COLO829 (cell line): Measurements from ENCODE around the gene GRIK2.
A peak's percentile ranks its signal among the peaks of the same experiment; 100 is the strongest.
"Not testable (repeated sequence)": the region's sequence is repeated elsewhere in the genome, so short reads cannot be mapped to it uniquely, and the experiment has no call there.

Source experiments
- DNase-seq: peaks from one replicate; pipeline ENCODE4 v3.0.0; 2012; ENCODE audit warnings: low spot score

The GRIK2 gene

GRCh38 chr6:101633081-101633480 lies 239.6 kb downstream of the GRIK2 start:
- DNase-seq, result no peak

GRCh38 chr6:101638865-101639264 lies 245.4 kb downstream of the GRIK2 start:
- DNase-seq, result not testable (repeated sequence)

- no peak for DNase-seq
These were observed 246.6 kb downstream of the GRIK2 start for GRCh38 chr6:101640131-101640530.

GRCh38 chr6:101645770-101646169 lies 252.3 kb downstream of the GRIK2 start:
- DNase-seq, result no peak

DNA sequence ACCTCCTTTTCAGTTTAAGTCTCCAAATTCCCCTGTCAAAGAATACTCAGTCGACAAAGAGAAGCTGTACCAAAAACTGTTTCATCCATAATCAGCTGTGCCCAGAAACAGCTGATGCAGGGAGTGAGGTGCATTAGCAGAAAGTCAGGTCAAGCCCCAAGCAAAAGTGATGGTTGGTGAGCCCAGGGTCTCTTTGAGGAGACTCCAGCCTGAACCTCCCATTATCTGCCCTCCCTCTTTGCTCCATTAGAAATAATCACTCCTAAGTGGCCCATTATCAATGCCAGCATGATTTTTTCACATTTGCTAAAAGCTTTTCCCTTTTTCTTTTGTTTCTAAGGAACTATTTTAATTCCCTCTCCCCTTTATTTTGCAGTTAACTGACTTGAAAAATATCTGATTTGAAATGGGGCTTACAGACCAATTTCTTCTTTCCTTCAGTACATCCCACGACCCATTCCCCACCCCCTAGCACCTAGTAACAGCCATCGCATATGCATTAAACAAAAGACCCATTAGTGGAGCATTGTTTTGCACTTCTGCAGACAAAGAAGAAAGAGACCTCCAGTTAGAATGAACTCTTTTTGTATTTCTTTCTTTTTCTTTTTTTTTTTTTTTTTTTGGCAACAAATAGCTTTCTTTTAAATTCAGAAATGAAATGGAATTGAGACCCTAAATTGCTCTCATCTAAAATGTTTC lies 257.0 kb downstream of the GRIK2 start:
- DNase-seq, result no peak

- DNase-seq, result no peak
These were observed 258.6 kb downstream of the GRIK2 start for GRCh38 chr6:101652079-101652478.

- no peak for DNase-seq
These were observed 261.6 kb downstream of the GRIK2 start for GRCh38 chr6:101655109-101655508.

GRCh38 chr6:101662111-101662897 lies 268.8 kb downstream of the GRIK2 start:
- DNase-seq, result no peak

DNA sequence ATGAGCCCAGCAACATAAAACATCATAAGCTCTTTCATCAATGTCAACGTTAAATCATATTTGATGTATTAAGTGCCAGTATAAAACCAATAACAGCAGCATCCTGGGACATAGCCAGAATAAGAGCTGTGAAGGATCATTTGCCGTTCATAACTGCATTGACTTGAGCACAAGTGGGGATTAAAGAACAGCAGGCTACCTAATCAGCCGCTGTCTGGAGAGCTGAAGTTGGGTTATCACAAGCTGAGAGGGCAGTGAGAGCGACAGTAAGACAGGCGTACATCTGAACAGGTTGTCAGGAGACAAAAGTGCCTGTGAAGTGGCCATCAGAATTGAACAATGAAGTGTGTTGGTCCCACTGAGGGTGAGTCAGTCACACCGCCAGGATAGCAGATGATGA lies 269.6 kb downstream of the GRIK2 start:
- no peak for DNase-seq

DNA sequence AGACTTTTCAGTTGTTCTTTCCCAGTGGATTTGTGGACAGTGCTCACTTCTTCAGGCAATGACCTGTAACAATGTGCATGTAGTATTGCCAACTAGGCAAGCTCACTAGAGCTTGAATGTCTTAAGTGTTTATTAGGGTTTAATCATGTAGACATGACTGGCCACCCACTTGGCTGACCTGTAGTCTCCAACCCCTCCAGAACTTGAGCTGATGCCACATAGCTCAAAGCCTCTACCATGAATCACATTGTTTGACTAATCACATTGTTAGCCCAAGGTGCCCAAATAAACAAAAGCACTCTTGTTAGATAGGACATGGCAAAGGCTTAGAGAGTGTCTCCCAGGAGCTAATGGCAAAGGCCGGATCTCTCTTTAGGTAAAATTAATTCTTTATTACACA lies 272.7 kb downstream of the GRIK2 start:
- peak; percentile 58 for DNase-seq

DNA sequence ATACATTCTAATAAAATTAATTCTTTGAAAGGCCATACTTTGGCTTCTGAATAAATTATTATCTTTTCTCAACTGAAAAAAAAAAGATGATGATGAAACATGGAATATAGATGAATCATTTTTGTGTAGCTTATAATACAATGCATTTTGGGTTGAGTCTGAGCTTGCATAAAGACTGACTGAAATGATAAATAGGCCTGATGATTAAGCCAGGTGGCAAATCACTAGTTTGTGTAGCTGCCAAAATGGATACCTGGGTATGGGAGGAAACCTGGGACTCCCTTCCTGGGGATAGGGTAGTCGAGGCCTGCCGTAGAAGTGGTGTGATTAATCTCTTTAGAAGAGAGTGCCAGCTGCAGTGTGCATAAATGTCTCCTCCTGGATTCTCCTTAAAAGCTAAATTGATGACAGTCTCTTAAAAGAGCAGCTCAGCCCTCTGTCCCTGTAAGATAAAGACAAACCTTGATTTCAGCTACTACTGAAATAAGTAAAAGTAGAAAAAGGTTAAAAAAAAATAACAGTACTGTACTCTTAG lies 275.1 kb downstream of the GRIK2 start:
- no peak for DNase-seq

- no peak for DNase-seq
These were observed 282.7 kb downstream of the GRIK2 start for GRCh38 chr6:101676187-101676586.

GRCh38 chr6:101682937-101683336 lies 289.4 kb downstream of the GRIK2 start:
- no peak for DNase-seq

- DNase-seq, result no peak
These were observed 290.4 kb downstream of the GRIK2 start for GRCh38 chr6:101683884-101684283.

DNA sequence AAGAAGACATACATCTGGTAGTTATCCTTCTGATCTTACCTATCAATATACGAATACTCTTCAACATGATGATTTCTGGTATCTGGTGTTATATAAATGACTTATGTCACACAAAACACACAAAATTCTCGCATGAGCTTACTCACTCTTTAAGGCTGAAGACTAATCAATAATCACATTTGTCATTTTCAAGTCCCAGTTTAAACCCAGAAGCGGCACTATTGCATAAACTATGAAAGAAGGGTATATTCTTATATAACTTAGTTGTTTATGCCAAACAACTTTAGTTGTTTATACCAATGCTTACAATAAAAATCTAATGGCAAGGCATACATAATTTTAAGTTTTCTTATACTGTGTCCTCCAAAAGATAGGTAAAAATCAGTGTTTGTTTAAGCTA lies 293.1 kb downstream of the GRIK2 start:
- DNase-seq, result no peak

DNA sequence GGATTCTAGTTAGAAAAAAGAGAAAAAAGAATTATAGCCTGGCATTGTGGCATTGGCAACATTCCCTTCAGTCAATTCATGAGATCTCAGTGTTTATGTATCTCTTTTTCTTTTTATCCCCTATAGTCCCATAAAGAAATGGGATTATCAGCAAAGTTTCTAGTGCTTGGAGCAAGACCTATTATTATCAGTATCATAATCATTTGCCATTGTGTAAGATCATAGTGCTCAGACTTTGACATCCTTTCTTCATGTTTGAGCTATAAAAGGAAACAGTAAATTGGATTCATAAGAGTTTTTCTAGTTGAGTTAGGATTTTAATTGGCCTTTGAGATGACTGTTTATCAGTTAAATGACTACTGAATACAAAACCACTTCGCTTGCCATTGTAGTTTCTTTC lies 295.6 kb downstream of the GRIK2 start:
- no peak for DNase-seq

- no peak for DNase-seq
These were observed 296.2 kb downstream of the GRIK2 start for GRCh38 chr6:101689695-101690094.

GRCh38 chr6:101700655-101701054 lies 307.1 kb downstream of the GRIK2 start:
- no peak for DNase-seq

GRCh38 chr6:101703311-101703710 lies 309.8 kb downstream of the GRIK2 start:
- no peak for DNase-seq

GRCh38 chr6:101705866-101706265 lies 312.4 kb downstream of the GRIK2 start:
- DNase-seq, result peak; percentile 0

GRCh38 chr6:101706576-101706975 lies 313.1 kb downstream of the GRIK2 start:
- no peak for DNase-seq

GRCh38 chr6:101711518-101711917 lies 318.0 kb downstream of the GRIK2 start:
- DNase-seq, result no peak

DNA sequence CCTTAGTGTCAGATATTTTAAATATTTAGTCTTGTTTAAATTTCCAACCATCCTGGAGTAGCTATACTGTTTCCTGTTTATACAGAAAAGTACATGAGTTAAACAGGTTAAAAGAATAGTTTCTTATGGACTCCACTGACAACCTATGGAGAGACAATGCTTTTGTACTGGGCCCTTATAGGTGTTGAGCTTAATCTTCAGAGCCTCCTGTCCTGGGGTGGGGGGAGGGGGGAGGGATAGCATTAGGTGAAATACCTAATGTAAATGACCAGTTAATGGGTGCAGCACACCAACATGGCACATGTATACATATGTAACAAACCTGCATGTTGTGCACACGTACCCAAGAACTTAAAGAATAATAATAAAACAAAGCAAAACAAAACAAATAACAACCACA lies 322.9 kb downstream of the GRIK2 start:
- no peak for DNase-seq
